Left hindlimb (tissue), 1 donor: ENCODE results near the gene LGR4.

Experiments
- DNase-seq: peaks from one replicate; pipeline ENCODE4 v3.0.0-alpha.2; 2018

Gene LGR4

DNA sequence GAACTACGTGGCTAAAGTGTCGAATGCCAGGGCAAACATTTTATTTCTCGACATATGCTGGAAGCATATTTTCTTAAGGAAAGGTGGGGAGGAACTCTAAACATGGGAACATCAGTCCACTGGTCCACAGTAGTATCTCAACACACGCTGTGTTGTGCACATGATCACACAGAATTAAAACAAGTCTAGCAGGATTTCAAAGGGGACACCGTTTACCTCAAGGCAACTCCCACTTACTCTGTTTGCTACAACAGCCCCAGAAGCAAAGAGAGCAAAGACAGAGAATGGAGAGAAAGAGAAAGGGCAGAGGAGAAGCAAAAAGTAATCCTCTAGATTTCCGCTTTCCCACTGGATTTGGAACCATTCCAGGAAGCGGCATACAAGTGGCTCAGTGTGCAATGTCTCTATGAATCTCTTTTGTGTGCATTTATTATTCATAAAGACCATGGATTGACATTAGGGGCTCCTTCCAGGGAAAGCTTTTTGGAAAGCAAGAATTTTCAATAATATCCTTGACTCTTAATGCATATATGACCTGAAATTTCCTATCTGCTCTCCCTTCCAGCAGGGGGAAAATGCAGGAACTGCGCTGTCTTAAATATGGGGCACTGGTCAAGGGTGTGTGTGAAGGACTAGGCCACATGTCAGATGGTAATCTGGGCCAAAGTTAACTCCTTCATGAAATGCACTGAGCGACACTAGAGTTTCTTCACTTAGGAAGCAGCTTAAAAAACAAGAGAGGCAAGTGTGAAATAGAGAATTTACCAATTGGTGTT, 74.8 kb downstream of the LGR4 start:
- DNase-seq, result no peak

DNA sequence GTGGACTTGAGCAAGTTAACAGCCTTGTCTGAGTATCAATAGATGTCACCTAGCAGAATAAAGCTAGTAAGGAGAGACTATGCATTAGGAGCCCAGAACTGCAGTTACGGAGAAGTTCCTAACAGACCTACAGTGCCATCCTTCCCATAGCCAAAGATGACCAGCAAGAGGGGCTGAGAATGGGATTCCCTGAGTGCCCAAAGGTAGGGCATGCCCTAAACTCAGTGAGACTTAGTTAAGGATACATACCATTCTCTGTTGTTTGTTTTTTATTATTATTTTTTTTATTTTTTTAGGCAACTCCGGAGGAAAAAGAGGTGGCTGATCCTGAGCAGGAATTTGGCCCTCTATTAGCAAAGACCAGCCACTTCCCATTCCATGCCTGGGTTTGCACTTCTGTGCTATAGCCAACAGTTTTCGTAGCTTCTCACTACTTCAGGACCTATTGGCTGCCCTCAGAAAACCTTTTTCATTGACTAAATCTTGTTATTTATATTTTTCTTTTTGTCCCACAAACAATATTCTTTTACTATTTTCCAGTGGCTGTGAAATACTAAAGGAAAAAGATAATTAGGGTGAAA, 76.2 kb downstream of the LGR4 start:
- no peak for DNase-seq

DNA sequence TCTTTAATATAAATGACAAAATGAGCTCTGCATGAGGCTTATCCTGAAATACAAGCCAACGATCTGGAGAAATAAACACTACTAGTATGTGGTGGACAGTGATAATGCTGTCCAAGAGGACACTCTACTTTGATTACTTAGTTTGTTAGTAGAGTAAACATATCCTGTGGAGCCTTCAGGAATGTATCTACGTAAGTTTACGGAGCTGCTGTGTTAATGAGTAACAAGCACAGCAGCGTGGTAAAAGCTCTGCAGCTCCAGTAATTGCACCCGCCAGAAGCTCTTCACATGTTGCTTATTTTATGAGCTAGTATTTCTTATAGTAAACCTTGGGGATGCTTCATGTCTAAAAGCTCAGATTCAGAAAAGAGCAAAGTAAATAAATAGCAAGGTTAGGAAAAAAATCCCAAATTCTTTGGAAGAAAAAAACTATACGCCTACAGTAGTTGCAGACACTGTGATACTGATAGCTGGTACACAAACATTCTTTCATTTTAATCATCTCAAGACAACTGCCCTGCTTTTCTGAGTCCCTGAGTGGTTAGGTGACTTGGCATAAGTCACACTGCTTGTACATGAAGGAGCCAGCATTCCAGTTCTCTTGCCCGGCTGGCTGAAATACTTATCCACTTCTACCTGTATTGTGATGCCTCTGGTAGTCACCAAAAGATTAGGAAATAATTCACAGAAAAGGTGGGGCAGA, 76.9 kb downstream of the LGR4 start:
- no peak for DNase-seq

DNA sequence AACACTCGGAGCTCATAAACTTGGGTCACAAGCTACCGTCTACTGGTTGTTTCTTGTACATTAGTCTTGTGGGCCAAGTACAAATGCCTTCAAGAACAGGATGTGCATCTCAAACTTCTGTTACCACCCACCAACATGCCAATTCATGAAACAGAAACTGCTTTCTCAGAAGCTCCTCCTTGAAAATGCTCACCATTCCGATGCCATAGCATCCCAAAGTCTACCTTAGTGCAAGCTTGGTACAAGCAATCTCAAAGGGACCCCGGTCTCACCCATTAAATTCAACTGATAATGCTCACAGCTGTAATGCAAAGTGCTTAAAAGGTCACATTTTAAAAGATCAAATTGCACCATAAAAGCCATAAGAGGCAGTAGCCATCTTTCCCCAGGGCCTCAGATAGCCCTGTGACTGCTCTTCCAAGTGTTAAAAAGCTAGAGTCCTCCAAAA, 77.8 kb downstream of the LGR4 start:
- DNase-seq, result no peak

DNA sequence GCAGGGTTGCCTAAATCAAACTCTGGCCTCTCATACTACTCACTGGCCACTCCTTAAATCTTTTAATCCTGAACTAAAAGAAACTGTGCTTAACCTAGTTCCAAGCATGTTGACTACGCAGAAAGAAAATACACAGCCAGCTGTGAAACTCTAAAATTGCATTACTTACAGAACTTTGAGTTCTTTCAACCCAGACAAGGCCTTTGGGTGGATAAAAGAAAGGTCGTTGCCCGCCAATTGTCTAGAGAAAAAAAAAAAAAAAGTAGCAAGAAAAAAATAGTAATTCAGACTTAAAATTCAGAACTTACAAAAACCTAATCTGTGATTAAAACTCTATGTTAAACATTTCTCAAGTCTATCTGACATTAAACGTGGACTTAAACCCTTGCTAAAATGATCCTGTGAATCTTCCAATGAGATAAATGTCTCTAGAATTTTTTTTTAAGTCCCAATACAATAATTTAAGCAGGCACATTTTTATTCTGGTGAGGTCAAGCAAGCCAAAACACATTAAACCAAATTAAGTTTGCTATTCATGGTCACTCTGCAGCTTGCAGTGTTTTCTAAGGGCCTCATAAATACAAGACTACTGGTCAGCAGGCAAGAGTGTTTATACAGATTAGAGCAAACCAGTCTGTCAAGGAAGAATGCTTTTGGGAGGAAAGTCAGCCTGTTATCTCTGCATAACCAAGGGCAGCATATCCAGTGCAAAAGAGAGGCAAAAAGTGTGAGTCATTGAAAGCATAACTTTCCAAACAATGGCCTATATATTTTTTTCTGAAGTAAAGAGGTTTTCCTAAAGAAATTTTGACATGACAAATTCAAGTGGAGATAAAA, 80.1 kb downstream of the LGR4 start:
- no peak for DNase-seq

DNA sequence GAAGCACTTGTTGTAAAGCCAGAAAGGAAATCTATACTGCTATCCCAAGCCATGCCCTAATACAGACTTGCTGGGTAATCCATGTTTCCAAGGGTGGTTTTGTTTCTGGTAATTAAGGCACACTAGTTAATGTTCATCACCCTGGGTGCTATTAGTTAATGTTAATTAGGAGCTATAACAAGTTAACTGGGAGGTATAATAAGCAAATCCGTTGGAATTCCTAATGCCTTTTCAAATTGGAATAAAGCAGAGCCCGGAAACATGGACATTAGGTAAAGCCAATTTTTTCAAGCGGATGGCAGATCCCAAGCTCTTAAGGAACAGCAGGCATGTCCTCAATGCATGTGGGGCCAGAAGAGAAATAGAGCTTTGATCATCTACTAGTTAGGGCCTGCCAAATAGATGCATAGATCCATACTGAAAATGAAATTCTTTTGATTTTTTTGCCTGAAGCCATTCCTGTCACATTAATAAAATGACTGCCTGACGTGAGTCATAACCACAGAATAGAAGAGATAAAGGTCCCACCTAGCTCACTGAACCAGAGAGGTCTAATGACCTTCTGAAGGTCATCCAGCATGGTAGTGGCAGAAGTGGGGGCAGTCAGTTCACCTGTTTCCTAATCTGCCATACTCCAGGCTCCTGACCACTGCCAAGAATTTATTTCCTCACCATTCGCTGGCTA, 81.1 kb downstream of the LGR4 start:
- DNase-seq, result no peak

DNA sequence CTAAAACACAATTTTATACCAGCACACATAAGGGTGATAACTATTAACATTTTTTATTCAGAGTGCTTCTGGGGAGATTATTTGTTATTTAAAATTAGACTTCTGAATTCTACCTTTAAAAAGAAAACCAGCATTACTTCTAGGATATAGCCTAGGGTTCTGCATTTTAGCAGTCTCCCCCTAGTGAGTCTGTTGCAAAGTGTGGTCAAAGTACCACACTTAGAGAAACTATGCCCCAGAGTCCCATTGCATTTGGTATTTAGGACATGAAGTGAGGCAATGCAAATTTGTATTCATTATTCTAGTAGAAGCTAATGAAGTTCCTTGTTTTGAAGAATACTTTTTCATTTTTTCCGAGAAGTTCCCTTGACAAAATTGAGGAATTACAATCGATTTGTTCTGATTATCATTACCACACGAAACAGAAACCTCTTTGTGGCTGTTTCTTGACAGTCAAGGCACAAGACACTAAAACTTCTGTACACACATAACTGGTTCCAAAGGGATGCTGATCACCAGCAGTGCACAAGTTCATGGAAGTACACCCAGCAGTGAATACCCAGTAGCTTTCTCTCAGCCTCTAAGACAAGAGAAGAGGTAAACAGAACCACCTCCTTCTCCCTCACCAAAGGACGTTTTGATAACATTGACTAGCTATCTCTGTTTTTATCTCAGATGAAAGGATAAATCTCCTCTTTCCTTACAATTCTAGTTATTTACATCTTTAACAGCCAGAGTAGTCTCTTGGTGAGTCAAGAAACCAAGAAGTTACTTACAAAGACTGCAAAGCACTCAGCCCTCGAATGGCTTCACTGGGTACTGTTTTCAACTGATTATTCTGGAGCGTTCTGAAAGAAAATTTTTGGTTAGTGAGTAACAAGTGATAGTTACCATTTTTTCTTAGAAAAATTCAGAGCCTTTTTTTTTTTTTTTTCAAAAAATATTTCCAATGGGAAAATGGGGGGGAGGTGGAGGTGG, 82.0 kb downstream of the LGR4 start:
- no peak for DNase-seq

DNA sequence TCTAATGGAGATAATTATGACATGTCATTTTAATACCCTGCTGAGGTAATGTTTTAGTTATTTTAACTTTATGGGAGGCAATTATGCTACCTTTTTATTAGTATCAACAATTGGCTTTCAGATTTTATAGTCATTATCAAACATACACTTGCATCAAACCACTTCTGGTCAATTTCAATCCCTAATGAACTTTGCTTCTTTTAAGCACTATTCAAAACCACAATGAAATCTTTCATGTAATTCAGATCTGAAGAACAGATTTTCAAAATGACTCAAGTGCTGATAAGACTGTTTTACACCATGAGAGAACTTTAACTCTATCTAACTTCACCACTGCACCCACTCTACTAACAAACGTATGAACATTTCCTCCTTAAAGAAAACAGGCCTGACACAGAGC, 83.7 kb downstream of the LGR4 start:
- no peak for DNase-seq

DNA sequence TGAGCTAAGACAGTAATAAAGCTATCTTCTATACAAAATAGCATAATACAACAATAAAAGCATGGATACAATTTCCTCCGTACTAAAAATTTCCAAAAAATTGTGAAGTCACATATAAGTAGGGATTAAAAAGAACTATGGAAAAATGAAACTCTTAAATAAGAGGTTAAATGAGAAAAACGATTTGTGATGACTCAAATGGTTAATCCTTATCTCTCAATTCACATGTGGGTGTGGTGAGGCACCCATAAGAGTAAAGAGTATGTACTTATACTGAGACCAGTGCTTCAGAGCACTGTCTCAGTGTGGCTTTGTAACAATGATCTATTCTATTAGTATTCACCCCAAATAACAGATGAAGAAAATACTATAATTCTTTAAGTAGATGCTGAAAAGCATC, 84.6 kb downstream of the LGR4 start:
- no peak for DNase-seq

DNA sequence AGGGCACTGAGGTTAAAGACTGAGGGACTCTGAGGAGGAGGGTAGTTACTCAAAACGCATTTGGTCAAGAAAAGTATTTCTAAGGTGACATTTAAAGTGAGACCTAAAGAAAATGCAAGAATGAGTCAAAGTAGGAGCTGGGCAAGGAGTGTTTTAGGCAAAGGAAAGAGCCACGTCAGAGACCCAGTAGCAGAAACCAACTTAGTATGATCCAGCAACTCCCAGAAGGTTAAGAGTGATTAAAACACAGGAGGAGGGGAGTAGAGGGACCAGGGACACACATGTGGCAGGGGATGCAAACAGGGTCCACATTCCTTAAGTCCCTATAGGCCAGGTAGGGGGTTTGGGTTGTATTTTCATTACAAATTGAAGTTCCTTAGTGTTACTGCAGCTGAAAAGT, 85.2 kb downstream of the LGR4 start:
- no peak for DNase-seq

DNA sequence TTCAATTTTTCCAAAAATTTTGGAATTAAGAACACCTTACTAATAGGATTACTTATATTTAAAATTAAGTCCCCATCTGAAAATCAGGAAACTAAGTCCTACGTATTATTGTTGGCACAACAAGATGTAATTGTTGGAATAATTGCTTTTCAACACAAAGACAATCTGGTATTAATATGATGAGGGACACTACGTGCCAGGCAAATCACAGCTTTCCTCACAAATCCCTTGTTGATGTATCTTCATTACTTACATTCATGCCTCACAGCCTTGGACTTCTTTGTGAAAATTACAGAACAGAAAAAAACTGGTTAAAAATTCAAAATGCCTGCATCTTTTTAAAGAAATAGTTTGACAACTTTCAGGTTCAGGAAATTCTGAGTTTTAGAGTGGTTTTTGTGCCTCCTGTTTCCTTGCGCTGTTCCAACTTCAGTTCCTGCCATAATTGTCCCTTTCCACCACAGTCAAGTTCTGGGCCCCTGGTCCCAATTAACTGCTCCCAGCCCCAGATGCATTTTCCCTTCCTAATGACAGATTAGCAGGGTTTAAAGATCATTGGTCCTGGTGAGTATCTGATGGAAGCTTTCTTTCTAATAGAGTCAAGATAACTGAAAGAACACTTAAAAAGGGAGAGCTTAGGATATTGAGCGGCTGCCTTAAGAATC, 86.3 kb downstream of the LGR4 start:
- DNase-seq, result no peak

DNA sequence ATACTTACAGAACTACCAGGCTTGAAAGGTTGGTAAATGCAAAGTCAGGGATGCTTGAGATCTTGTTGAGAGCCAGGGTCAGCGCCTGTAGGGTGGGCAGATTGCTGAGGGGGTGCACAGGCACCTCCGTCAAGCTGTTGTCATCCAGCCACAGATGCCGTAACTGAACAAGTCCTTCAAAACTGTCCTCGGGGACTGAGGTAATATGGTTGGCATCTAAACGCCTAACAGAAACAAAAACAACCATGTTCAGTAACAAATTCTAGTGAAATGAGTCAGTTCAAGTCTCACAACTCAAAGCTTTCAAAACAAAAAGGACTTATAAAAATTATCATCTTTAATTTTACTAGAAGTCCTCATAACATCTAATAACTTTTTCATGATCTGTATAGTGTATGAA, 87.3 kb downstream of the LGR4 start:
- DNase-seq, result no peak

DNA sequence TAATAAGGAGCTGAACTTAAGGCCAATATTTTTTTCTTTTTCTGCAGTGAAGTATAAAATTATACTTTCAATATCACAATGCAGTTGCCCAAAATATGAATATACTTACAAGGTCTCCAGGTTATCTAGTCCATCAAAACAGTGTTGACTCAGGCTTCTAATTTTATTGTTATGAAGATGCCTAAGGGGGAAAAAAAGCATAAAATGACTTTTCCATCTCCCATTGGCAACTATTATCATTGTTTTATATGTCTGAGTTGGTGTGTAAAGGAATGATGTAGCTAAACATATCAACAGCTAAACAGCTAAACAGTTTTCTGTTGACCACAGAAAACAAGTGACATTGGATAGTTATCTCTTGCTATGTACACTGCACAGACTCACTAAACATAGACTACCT, 88.4 kb downstream of the LGR4 start:
- no peak for DNase-seq

DNA sequence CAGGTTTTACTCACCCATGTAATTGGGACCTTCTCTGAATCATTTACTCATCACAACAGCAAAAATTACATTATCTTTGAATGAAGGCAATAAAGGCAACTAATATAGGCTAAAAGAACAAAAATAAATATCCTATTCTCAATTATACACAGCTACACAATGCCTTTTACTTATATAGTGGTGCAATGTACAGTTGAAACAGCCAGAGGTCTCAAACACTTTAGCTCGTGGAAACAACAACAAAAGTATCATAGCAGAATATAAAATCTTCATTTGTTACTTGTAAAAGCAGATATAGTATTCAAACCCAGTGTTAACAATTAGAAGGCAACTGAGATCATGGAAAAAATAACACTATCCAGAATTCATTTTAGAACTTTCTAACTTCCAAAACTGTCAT, 88.9 kb downstream of the LGR4 start:
- DNase-seq, result no peak

DNA sequence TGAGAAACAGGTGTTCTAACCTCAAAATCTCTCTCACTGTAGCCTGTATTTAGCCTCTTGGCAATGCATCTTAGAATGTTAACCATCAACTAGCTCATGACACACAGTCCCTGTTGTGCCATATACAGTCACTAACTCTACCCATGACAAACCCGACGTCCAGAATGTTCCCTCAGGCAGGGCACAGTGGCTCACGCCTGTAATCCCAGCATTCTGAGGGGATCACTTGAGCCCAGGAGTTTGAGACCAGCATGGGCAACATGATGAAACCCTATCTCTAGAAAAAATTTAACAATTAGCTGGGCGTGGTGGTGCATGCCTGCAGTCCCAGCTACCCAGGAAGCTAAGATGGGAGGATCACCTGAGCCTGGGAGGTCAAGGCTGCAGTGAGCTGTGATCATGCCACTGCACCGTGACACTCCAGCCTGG, 91.3 kb downstream of the LGR4 start:
- no peak for DNase-seq

DNA sequence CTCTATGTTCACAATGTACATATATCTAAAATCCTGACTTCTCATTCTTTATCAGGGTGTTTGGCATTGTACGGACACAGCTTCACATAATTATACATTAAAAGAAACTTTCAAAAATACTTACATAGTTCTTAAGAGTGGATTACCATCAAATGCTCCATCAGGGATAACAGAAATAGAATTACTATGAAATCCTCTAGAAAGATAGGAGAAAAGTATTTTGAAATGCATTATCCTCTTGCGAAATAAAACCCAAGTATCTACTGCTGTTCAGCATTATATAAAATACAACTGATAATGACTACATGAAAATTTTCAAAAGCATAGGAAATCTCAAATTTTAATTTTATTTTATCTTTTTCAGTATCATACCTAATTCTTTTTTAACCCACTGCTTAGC, 91.8 kb downstream of the LGR4 start:
- DNase-seq, result no peak

DNA sequence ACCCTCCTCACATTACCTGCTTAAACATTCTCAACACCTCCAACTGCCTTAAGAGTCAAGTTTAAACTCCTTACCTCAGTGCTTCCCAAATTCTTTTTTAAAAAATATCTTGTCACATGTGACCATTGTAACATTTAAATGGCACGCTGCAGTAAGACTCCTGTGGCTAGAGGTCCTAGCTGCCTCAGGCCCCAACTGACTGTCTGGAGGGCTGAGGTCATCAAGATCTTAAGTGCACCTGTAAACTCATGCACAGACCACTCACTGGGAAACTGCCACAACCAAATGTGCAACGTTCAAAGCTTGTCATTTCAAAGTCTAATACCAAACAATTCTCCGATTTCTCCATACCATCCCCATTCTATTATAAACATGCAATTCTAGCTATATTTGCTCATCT, 93.1 kb downstream of the LGR4 start:
- no peak for DNase-seq

DNA sequence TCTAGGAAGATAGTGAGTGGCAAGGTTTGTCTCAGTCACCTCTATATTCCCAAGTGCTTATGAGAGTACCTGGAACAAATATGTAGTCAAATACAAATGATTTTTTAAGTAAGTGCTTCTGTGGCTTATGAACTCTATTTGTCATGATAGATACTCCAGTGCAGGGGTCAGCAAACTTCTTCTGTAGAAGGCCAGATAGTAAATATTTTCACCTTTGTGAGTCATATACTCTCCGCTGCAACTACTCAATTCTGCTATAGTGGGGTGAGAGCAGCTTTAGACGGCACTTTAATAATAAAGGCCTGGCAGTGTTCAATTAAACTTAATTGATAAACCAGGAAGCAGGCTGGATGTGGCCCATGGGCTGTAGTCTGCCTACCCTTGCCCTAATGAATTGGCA, 97.2 kb downstream of the LGR4 start:
- no peak for DNase-seq

DNA sequence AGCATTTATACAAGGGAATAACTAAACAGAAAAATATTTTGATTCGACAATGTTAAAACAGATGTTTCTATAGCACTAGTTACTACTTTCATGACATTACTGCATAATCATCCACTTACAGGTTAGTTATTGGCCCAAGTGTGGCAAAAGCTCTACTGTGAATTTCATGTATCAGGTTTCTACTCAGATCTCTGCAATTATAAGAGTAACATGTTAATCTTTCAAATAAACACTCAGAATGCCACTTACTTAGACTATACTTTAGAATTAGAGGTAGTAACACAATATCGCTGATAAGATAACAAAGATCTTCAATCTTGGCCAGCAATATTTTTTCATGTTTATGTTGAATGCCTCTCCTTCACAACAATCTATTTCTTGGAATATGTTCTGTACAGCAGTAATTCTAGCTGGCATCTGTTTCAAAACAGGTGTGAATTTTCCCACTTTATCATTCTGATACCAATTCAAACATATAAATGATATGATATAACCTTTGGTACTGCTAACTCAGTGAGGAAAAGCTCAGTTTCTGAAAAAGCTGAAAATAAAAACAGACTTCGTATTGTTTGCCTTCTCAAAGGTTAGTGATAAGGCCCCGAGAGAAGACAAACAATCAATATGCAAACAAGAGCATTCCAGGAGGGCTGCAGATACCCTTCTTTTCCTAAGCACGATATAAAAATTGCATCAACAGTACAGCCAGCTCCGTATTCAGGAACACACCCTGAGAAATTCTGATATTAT, 98.6 kb downstream of the LGR4 start:
- no peak for DNase-seq

DNA sequence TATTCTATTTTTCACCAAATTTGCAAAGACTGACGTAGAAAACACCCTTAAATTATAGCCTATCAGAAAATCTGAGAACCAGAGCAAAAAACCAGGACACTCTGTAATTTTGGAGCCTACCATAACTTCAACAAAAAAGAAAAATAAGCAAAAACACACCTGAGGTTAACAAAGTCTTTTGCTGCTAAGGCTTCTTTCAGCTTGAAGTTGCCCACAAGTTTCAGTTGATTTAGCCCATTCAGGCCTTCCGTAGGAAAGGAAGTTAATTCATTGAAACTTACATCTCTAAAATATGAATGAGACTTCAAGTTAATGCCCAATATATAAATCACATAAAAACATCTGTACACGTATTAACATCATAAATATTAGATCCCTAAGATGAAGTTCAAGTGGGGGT, 99.2 kb downstream of the LGR4 start:
- no peak for DNase-seq
